Central memory CD4-positive, alpha-beta T cell (primary cell): Measurements from ENCODE around the gene CMKLR1.

Source experiments
- DNase-seq: peaks from one replicate; pipeline ENCODE4 v3.0.0; 2022

The CMKLR1 gene

DNA sequence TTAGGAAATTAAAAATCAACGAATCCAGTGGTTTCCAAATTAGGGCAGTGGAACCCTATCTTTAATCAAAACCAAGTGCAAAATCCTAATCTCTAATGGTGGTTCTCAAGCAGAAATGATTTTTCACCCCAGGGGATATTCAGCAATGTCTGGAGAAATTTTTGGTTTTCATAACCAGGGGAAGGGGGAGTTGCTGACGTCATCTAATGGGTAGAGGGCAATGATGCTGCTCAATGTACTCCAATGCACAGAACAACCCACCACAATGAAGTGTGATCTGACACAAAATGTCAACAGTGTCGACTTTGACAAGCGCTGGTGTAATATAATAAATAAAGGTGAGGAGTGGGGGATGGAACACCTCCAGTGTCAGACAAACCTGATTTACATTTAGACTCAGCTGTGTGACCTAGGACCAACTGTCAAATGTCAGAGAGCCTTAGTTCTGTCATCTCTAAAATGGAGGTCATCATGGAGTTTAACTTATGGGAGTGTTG lies 81.5 kb downstream of the CMKLR1 start:
- no peak for DNase-seq

DNA sequence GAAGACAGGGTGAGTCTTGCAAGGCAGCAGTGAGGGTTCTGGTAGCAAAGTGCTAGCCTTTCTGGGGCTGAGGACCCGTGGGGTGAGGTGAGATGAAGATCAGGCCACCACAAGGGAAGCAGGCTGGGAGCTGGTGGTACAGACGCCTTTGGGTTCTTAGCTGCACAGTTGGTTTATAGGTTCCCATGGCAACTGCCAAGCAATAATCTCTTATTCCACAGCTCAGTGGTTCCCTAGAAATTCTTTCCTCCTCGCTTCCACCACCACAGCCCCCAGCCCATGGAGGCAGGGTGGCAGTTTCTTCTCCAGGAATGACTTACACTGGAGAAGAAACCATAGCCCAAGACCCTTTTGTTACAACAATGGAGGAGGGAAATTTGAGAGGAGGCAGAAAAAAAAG lies 82.1 kb downstream of the CMKLR1 start:
- no peak for DNase-seq

DNA sequence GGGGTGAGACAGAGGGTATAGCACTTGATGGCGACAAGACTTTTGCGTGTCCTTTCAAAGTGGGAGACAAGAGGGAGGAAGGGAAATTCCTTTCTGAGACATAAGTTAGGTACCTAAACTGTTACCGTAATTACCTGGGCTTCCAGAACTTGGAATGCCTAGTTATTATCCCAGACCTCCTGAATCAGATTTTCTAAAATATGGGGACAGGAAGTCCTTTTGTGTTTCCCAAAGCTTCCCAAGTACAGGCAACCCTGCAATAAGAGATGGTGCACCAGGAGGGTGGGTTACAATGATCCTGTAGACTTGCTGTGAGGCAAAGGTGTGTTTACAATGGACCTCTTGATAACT lies 83.9 kb downstream of the CMKLR1 start:
- no peak for DNase-seq

DNA sequence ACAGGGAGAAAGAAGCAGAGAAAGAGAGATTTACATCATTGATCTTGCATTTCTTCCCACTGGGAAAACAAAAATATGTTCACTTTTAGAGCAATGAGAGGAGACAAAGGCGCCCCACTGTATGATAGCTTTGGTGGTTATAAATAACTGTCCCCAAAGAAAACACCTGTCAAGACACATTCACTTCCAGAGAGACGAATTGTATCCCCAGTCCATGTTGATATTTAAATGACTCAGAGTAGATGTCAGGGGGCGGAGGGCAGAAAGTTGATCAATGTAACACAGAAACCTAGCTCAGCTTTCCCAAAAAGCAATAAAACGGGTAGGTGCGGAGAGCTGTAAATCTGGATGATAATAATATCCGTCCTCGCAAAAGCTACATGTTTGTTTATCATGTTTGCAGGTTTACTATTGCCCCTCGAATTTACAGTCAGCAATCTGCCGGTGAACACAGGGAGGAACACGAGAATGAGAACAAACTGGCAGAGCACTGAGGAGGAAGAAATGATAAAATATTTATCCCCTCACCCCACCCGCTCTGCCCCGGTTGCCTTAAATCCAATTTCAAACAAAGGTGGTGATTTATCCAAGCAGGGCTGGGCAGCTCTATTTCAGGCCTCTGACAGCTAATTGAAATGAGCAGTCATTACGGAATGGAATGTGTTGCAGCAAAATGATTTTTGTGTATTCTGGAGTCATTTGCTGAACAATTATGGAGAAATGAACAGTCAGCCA lies 84.4 kb downstream of the CMKLR1 start:
- no peak for DNase-seq

DNA sequence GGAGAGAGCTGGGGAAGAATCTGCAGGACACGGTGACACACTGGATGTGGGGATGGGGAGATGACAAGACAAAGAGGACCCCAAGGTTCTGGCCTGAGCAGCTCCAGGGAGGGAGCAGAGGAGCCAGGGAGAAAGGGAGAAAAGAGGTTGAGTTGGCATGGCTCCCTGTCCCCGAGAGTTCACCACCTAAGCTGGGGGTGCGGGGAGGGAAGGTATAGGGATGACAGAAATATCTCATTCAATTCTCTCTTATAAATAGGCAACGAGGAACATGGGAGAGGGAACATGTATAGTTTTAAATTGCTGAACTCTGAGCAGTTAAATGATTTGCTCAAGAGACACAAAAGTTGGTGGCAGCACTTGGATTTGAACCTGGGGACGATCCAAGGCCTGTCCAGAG lies 85.1 kb downstream of the CMKLR1 start:
- DNase-seq = no peak

DNA sequence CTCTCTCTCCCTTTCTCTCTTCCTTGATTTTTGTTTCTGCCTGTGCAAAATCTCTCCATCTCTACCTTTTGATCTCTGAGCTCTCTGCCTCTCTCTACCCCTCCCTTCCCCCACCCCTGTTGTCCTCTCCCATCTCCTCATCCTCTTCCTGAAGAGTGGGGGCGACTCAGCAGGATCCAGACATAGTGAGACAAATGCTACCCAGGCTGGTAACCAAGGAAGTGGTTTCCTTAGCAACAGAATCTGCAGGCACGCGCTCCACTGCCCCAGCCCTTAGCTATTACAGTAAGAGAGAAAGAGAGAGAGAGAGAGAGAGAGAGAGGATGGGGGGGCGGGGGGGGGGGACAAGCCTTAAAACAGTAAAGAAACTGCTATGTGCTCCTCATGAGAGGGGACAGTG lies 85.6 kb downstream of the CMKLR1 start:
- DNase-seq = no peak

DNA sequence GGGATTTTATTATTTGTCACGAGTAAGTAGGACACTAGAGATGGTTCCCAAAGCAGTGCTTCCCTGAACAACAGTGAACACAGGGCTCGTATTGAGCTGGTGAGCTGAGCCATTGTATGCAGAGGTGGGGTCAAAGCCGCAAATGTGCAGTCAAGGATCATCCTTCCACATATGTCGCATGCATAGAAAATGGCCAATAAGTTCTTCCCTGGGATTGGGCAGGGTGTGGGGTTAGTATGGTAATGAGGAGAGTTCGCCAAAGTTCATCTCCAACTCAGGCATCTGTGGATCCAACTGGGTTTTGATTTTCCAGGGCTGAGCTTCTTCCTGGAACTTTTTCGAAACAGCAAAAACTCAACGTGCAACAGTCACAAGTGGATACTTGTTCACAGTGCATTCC lies 86.6 kb downstream of the CMKLR1 start:
- no peak for DNase-seq

DNA sequence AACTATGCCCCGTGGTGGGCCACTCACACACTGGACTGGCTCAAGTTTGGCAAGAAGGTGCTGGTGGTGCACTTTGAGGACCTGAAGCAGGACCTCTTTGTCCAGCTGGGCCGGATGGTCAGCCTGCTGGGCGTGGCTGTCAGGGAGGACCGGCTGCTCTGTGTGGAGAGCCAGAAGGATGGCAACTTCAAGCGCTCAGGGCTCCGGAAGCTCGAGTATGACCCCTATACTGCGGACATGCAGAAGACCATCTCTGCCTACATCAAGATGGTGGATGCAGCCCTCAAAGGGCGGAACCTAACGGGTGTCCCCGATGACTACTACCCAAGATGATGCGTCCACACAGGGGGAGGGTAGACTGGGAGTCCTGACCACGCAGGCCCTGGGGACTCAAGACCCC lies 91.1 kb downstream of the CMKLR1 start:
- no peak for DNase-seq

DNA sequence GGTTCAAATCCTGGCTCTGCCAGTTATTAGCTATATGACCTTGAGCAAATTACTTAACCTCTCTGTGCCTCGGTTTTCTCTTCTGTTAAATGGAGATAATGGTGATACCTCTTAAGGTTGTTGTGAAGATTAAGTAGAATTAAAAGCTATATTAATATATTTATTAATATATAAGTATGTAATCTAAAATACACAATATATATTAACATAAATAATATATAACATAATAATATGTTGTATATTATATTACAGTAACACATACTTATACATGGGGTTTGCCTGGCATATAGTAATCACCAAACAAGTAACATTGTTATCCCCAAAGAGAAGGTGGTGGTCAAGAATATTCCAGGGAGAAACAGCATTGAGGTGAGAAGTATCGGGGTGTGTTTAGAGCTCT lies 92.0 kb downstream of the CMKLR1 start:
- no peak for DNase-seq

DNA sequence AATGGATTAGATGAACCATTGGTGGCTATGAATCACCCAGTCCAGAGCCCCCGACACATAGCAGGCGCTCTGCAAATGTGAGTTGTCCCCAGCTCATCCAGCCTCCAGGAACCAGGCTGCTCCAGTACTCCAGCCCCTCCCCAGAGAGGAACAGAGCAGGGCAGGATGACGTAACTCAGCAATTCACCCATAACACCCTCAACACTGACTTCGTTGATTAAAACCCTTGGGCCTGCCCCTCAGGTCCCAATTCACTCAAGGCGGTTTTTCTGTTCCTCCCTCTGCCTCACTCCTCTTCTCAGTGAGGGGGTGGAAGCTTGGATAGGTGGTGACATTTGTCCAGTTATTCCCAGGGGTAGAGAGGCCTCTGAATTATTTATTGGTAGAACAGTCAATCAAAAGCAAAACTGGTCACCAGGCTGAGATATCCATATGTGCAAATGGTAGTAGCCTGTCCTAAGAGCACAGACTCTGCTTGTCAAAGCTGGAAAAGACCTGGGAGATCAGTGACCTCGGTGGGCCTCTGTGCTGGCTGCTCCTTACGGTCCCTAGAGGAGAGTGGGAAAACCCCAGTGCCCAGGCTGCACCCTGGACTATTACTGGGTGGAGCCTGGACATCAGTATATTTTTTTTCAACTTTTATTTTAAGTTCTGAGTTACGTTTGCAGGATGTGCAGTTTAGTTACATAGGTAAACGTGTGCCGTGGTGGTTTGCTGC lies 97.0 kb downstream of the CMKLR1 start:
- DNase-seq = no peak

DNA sequence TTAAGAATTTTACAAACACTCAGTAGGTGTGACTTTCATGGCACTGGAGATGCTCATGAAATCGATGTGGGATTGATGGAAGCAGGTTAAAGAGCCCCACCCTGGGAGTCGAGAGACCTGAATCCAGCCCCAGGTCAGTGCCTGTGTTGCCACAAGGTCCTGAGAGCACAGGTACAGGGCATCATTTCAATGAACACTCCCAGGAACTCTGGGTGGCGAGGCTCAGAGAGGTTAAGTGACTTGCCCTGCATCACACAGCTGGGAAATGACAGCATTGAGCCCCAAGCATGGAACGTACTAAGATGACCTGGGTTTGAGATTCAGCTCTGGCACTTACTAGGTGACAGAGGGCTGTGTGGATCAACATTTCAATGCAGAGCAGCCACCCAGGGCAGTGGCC lies 98.2 kb downstream of the CMKLR1 start:
- DNase-seq = no peak

DNA sequence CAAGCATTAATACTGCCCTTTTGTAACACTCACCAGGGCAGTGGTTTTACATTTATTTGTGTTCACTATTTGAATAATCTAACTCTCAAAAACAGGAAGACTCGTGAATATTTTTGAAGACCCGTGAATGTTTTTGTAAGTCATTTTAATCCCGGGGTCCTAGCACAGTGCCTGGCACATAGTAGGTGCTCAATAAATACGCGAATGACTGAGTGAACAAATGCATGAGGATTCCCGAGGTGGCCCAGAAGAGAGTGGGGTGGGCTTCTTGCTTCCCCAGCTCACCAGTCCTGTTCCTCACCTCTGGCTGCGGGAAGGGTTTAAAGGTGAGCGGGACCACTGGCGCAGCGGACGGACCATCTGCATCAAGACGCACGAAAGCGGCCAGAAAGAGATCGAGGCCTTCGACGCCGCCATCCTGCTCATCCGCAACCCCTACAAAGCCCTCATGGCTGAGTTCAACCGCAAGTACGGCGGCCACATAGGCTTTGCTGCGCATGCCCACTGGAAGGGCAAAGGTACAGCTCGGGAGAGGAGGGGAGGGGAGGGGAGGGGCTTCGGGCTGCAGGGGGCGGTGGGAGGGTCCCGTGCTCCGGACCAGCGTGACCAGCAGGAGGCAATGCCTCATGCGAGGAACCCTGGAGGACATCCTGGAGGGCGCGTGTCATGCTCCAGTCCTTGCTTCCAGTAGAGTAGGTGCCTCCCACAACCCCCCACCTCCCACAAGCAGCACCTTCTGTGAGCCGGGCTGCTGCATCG lies 98.9 kb downstream of the CMKLR1 start:
- DNase-seq = no peak

DNA sequence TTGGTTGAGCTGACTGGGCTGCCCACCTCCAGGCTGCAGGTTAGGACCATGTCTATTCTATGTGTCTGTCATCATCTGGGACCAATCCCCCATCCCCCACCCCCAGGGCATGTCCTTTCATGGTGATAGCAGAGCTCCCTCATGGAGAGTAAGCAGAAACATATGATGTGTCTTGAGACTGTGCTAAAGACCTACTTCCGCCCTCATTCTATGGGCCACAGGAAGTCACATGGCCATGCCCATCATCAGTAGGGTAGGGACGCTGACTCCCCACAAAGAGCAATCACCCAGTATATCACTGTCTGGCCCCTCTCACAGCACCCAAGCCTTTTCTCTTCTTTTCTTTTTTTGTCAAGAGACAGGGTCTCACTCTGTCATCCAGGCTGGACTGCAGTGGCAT lies 99.7 kb downstream of the CMKLR1 start:
- DNase-seq = no peak

DNA sequence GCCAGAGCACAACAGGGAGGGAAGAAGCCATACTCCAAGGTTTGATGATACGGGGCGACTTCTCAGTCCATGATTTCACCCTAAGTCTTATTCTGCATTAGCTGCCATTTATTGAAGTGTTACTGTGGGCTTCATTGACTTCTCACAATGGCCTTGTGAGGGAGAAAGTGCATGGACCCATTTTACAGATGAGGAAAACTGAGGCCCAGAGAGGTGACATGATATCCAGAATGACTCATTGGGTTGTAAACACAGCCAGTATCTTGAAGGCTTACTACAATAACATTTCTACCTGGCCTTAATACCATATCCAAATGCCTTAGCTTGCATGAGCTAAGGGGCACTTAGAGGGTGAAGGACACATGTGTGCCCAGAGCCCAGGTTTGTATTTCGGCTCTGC lies 100.6 kb downstream of the CMKLR1 start:
- no peak for DNase-seq
